ACC112 (cell line): ENCODE data around the gene TIMM44.

Experiments
- H2AFZ ChIP-seq: fragments of 200-600 bp; sonication (generic); one replicate; pipeline ENCODE4 v1.6.0; 2017; ENCODE audit warnings: antibody characterized with exemption, low read length; ENCODE audit not compliant: unreplicated experiment
- H3K27ac ChIP-seq: fragments of 200-600 bp; sonication (generic); 2 replicates; pipeline ENCODE4 v1.5.1; 2014; ENCODE audit warnings: low read depth, mild to moderate bottlenecking, antibody characterized with exemption, low read length, moderate library complexity
- H3K27me3 ChIP-seq: fragments of 200-600 bp; sonication (generic); 2 replicates; pipeline ENCODE4 v1.6.1; 2014; ENCODE audit warnings: mild to moderate bottlenecking, antibody characterized with exemption, low read length, moderate library complexity, mixed read lengths; ENCODE audit not compliant: insufficient read depth
- H3K36me3 ChIP-seq: fragments of 200-600 bp; sonication (generic); 2 replicates; pipeline ENCODE4 v1.6.1; 2016; ENCODE audit warnings: mild to moderate bottlenecking, antibody characterized with exemption, low read length, moderate library complexity, mixed read lengths; ENCODE audit not compliant: insufficient read depth
- H3K4me1 ChIP-seq: fragments of 200-600 bp; sonication (generic); one replicate; pipeline ENCODE4 v1.6.1; 2016; ENCODE audit warnings: low read length, mixed read lengths; ENCODE audit not compliant: insufficient read depth, unreplicated experiment, control insufficient read depth
- H3K4me3 ChIP-seq: fragments of 200-600 bp; sonication (generic); 2 replicates; pipeline ENCODE4 v1.5.1; 2014; ENCODE audit warnings: mild to moderate bottlenecking, low read depth, low read length
- H3K79me2 ChIP-seq: fragments of 200-600 bp; sonication (generic); one replicate; pipeline ENCODE4 v1.6.0; 2016; ENCODE audit warnings: low read length; ENCODE audit not compliant: control insufficient read depth, unreplicated experiment, insufficient read depth

The TIMM44 gene

GRCh38 chr19:7879111-7879807, 64.2 kb downstream of the TIMM44 start:
- peaks cover 7% of the 10 kb centered on the region for H3K27me3 ChIP-seq
- H3K4me3 ChIP-seq = no peak overlapping the region
- no peak overlapping the region for H3K27ac ChIP-seq
- H3K4me1 ChIP-seq = no peaks in the 10 kb centered on the region
- H3K36me3 ChIP-seq = no peaks in the 10 kb centered on the region
- H2AFZ ChIP-seq = no peak overlapping the region
- no peaks in the 10 kb centered on the region for H3K79me2 ChIP-seq

GRCh38 chr19:7877249-7877836, 66.1 kb downstream of the TIMM44 start:
- no peak overlapping the region for H3K4me3 ChIP-seq
- no peak overlapping the region for H2AFZ ChIP-seq
- H3K36me3 ChIP-seq = no peaks in the 10 kb centered on the region
- no peaks in the 10 kb centered on the region for H3K79me2 ChIP-seq
- peaks cover 23% of the 10 kb centered on the region for H3K27me3 ChIP-seq
- H3K27ac ChIP-seq = no peak overlapping the region
- H3K4me1 ChIP-seq = no peaks in the 10 kb centered on the region
